Gastroesophageal sphincter (tissue), 3 donors: ENCODE data around the gene ACOT12.
"Not testable (repeated sequence)": the region's sequence is repeated elsewhere in the genome, so short reads cannot be mapped to it uniquely, and the experiment has no call there.

Experiments
- EP300 ChIP-seq: sonication (generic); formaldehyde crosslinking; IDR thresholded peaks from one replicate; pipeline ENCODE4 v1.6.1; 2017; ENCODE audit warnings: antibody characterized with exemption, mild to moderate bottlenecking
- POLR2A ChIP-seq, 2 donors: fragments of 450-650 bp; IDR thresholded peaks; one replicate each; pipeline ENCODE4 v1.6.1; 2017; ENCODE audit warnings: antibody characterized with exemption in 2 of 2, mild to moderate bottlenecking in 2 of 2, moderate library complexity in 1 of 2
- POLR2AphosphoS5 ChIP-seq: sonication (generic); formaldehyde crosslinking; IDR thresholded peaks from one replicate; pipeline ENCODE4 v1.6.1; 2017; ENCODE audit warnings: antibody characterized with exemption
- TF ChIP-seq, protein P1 (sequence below), 4 experiments: fragments of 200-600 bp in 2 of 4; fragments of 450-650 bp in 2 of 4; sonication (generic) in 1 of 4; IDR thresholded peaks; one replicate each; pipeline ENCODE4 v1.5.1; 2017 to 2019; ENCODE audit warnings: antibody characterized with exemption in 4 of 4, mild to moderate bottlenecking in 2 of 4, moderate library complexity in 2 of 4

DNA sequence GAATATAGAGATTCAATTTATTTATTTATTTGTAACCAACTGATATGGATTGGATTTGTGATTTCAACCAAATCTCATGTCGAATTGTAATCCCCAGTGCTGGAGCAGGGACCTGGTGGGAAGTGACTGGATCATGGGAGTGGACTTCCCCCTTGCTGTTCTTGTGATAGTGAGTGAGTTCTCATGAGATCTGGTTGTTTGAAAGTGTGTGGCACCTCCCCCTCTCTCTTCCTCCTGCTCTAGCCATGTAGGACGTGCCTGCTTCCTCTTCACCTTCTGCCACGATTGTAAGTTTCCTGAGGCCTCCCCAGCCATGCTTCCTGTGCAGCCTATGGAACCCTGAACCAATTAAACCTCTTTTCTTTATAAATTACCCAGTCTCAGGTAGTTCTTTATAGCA lies 55.7 kb downstream of the ACOT12 start:
- TF ChIP-seq, protein P1, sequence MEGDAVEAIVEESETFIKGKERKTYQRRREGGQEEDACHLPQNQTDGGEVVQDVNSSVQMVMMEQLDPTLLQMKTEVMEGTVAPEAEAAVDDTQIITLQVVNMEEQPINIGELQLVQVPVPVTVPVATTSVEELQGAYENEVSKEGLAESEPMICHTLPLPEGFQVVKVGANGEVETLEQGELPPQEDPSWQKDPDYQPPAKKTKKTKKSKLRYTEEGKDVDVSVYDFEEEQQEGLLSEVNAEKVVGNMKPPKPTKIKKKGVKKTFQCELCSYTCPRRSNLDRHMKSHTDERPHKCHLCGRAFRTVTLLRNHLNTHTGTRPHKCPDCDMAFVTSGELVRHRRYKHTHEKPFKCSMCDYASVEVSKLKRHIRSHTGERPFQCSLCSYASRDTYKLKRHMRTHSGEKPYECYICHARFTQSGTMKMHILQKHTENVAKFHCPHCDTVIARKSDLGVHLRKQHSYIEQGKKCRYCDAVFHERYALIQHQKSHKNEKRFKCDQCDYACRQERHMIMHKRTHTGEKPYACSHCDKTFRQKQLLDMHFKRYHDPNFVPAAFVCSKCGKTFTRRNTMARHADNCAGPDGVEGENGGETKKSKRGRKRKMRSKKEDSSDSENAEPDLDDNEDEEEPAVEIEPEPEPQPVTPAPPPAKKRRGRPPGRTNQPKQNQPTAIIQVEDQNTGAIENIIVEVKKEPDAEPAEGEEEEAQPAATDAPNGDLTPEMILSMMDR (IDR thresholded peaks at IDR 0.05), result not testable (repeated sequence)
- TF ChIP-seq POLR2AphosphoS5; POLR2A (IDR thresholded peaks at IDR 0.05); EP300: not testable (repeated sequence)
